22Rv1 (cell line): Measurements from ENCODE around the gene HS3ST6.

Source experiments
- CTCF ChIP-seq: fragments of 450-650 bp; IDR thresholded peaks from 2 replicates; pipeline ENCODE4 v1.5.1; 2017; ENCODE audit warnings: mild to moderate bottlenecking
- ZFX ChIP-seq: fragments of 450-650 bp; IDR thresholded peaks from 2 replicates; pipeline ENCODE4 v1.6.1; 2017; ENCODE audit warnings: antibody characterized with exemption, borderline replicate concordance

GRCh38 chr16:1906846-1907165 lies 11.4 kb downstream of the HS3ST6 start:
- TF ChIP-seq CTCF (no peak), ZFX (no peak)
